ENCODE measurements around the gene PDCD6IP. TPM values are rescaled to one million over a fixed set of nuclear protein-coding genes. Genes with fewer than 3 reads are reported as not detected.

Gene PDCD6IP
- total and polyA plus RNA-seq, 2 experiments from 2014 or later, result 60.5 to 103 TPM

DNA sequence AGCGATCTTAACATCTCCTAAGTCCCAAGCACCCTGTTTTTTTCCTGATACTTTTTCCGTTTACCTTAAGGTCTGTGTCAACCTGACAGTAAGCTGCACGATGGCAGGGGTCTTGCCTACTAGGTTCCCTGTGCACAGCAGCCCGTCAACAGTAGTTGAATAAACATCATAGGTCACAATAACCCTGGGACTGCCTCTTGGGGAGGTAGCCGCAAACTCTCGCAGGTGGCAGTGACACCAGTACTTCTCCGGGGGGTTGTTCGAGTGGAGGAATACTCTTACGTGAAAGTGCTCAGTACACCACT lies 365 bp upstream of the PDCD6IP start:
- Histone ChIP-seq H3K4me1 (ENCODE audit: low read depth) (peaks cover 17% of the 10 kb centered on the region), H3K36me3 (no peaks in the 10 kb centered on the region), H3K27me3 (no peaks in the 10 kb centered on the region), H3K4me3 (peak overlapping the region; percentile 56), H3K27ac (peak overlapping the region; percentile 88), H3K9me3 (ENCODE audit: low read depth) (no peaks in the 10 kb centered on the region)
- TF ChIP-seq, protein P1, sequence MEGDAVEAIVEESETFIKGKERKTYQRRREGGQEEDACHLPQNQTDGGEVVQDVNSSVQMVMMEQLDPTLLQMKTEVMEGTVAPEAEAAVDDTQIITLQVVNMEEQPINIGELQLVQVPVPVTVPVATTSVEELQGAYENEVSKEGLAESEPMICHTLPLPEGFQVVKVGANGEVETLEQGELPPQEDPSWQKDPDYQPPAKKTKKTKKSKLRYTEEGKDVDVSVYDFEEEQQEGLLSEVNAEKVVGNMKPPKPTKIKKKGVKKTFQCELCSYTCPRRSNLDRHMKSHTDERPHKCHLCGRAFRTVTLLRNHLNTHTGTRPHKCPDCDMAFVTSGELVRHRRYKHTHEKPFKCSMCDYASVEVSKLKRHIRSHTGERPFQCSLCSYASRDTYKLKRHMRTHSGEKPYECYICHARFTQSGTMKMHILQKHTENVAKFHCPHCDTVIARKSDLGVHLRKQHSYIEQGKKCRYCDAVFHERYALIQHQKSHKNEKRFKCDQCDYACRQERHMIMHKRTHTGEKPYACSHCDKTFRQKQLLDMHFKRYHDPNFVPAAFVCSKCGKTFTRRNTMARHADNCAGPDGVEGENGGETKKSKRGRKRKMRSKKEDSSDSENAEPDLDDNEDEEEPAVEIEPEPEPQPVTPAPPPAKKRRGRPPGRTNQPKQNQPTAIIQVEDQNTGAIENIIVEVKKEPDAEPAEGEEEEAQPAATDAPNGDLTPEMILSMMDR (IDR thresholded peaks at IDR 0.05; ENCODE audit: low read depth, low read length), result no peak
- DNase-seq (ENCODE audit: low read depth in 1 of 2, low spot score in 1 of 2), result no peak

DNA sequence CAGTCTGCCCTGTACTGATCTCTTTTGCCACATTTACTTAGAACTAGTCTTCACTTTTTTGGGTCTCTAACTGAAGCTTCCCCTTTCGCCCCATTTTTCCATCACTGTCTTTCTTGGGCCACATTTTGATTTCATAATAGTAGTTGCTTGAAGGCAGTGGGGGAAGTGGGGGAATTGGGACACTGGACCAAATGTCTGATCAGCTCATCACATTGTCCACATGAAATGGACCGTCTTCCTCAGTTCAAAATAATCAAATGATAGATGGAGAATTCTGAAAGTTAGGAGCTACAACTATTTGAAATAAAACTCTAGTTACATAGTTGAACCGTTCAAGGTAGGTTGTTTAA lies 747 bp downstream of the PDCD6IP start:
- no peaks in the 10 kb centered on the region for H3K9me3 ChIP-seq (ENCODE audit: low read depth)
- peak overlapping the region; percentile 88 for H3K27ac ChIP-seq
- no peak for DNase-seq (ENCODE audit: low read depth in 1 of 2, low spot score in 1 of 2)
- H3K4me1 ChIP-seq (ENCODE audit: low read depth), result peaks cover 17% of the 10 kb centered on the region
- H3K4me3 ChIP-seq, result peak overlapping the region; percentile 56
- TF ChIP-seq, protein P1 (IDR thresholded peaks at IDR 0.05; ENCODE audit: low read depth, low read length), result no peak
- H3K27me3 ChIP-seq, result no peaks in the 10 kb centered on the region
- H3K36me3 ChIP-seq, result no peaks in the 10 kb centered on the region

DNA sequence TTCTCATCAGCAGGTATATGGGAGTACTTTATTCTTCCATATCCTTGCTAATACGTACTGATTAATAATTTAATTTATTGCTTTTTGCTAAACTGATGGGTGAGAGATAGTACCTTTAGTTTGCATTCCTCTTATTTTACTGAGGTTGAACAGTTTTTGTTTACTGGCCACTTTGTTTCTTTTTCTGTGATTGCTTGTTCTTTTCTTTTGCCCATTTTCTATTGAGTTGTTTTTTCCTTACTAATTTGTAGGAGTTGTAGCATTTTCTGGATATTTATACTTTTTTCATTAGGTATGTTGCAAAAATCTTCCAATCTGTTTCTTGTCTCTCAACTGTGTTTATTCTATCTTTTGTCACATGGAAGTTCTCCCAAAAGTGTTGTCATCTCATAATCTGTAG lies 4.8 kb downstream of the PDCD6IP start:
- TF ChIP-seq, protein P1 (IDR thresholded peaks at IDR 0.05; ENCODE audit: low read depth, low read length), result no peak
- Histone ChIP-seq H3K9me3 (ENCODE audit: low read depth) (no peaks in the 10 kb centered on the region), H3K4me1 (ENCODE audit: low read depth) (peaks cover 17% of the 10 kb centered on the region), H3K27me3 (no peaks in the 10 kb centered on the region), H3K36me3 (no peaks in the 10 kb centered on the region), H3K27ac (no peak overlapping the region), H3K4me3 (no peak overlapping the region)
- no peak for DNase-seq (ENCODE audit: low read depth in 1 of 2, low spot score in 1 of 2)

DNA sequence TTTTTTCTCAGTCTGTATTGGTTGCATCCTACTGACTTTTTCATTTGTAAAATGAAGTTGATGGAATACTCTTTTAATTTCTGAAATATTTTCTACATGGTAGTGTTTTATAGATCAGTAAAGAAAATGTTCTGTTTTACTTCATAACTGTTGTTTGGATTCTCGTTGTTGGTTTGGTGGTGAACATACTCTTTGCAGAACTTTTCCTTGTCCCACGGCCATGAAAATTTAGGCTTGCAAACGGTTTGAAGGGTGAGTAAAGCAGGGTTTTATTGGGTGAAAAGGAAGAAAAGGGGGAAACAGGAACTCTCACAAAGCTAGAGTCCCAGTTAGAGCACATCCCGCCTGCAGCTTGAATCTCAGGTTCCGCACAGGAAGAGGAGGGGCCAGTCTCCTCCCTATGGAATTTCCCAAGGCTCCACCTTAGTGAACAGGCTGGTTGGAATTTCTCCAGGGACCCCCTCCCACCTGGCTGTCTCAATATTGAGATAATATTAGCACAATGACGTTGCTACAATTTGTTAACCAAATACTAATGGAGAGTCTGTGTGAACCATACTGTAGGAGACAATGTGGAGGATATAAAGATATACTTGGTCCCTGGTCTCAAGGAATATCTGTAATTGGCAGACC lies 5.6 kb downstream of the PDCD6IP start:
- TF ChIP-seq, protein P1 (IDR thresholded peaks at IDR 0.05; ENCODE audit: low read depth, low read length), result no peak
- no peak for DNase-seq (ENCODE audit: low read depth in 1 of 2, low spot score in 1 of 2)
- H3K4me3 ChIP-seq, result no peak overlapping the region
- no peaks in the 10 kb centered on the region for H3K36me3 ChIP-seq
- no peak overlapping the region for H3K27ac ChIP-seq
- H3K9me3 ChIP-seq (ENCODE audit: low read depth), result no peaks in the 10 kb centered on the region
- H3K4me1 ChIP-seq (ENCODE audit: low read depth), result peaks cover 17% of the 10 kb centered on the region
- no peaks in the 10 kb centered on the region for H3K27me3 ChIP-seq

DNA sequence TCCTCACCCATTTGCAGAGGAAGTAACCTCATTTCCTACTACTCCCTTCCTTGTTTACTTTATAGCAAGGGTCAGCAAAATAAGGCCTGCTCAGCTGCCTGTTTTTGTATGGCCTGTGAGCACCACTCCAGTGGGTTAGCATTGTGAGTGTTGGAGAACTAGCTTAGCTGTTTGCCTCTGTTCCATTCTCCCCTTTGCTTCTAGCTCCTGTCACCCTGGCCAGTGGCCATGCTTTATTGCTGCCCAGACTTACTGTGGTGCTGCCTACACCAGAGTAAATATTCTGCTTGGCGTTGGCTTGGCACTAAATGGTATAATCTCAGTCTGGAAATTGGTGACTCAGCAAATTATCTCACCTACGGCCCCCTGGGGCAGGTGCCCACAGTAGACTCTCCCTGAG lies 8.8 kb downstream of the PDCD6IP start:
- Histone ChIP-seq H3K9me3 (ENCODE audit: low read depth) (no peaks in the 10 kb centered on the region), H3K27me3 (no peaks in the 10 kb centered on the region), H3K36me3 (no peaks in the 10 kb centered on the region), H3K4me3 (no peak overlapping the region), H3K27ac (no peak overlapping the region), H3K4me1 (ENCODE audit: low read depth) (peaks cover 14% of the 10 kb centered on the region)
- TF ChIP-seq, protein P1 (IDR thresholded peaks at IDR 0.05; ENCODE audit: low read depth, low read length), result no peak
- DNase-seq (ENCODE audit: low read depth in 1 of 2, low spot score in 1 of 2), result no peak

DNA sequence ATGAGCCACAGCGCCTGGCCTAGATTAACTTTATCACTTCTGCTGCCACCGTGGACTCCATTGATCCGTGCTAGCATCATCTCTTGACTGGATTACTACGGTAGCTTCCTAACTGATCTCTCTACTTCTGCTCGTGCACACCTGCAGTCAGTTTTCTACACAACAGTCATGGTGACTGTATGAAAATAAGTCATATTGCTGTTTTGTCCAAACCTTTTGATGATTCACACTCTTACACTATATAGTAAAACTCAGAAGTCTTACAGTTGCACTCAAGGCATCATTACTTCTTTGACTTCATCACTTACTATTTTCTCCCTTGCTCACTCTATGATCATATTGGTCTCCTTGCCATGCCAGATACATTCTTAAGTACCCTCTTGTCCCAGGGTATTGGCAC lies 10.1 kb downstream of the PDCD6IP start:
- no peak for DNase-seq (ENCODE audit: low read depth in 1 of 2, low spot score in 1 of 2)

More for the DNA sequence above, 10.1 kb downstream of the PDCD6IP start:
- H3K27me3 ChIP-seq, result no peaks in the 10 kb centered on the region
- H3K4me1 ChIP-seq (ENCODE audit: low read depth), result peaks cover 14% of the 10 kb centered on the region
- peaks cover 5% of the 10 kb centered on the region for H3K36me3 ChIP-seq
- H3K9me3 ChIP-seq (ENCODE audit: low read depth), result no peaks in the 10 kb centered on the region
- TF ChIP-seq, protein P1 (IDR thresholded peaks at IDR 0.05; ENCODE audit: low read depth, low read length), result no peak
- H3K27ac ChIP-seq, result no peak overlapping the region
- H3K4me3 ChIP-seq, result no peak overlapping the region
